Lower leg skin (tissue), 4 donors: ENCODE data around the gene POLR3H. TPM values are rescaled to one million over a fixed set of nuclear protein-coding genes. Genes with fewer than 3 reads are reported as not detected.

Experiments
- DNase-seq, 2 donors: peaks; one replicate each; pipeline ENCODE4 v3.0.0-alpha.2; 2019; ENCODE audit warnings: low spot score in 2 of 2
- H3K4me3 ChIP-seq: fragments of 200-600 bp; sonication (generic); 2 replicates; pipeline ENCODE4 v1.5.1; 2017; ENCODE audit warnings: mild to moderate bottlenecking, low read depth; ENCODE audit not compliant: poor library complexity, severe bottlenecking
- CTCF ChIP-seq, 3 donors: fragments of 450-650 bp; IDR thresholded peaks; one replicate each; pipeline ENCODE4 v1.5.1; 2016; ENCODE audit warnings: antibody characterized with exemption in 3 of 3, mild to moderate bottlenecking in 3 of 3, moderate library complexity in 2 of 3
- POLR2A ChIP-seq, 2 donors: fragments of 450-650 bp; IDR thresholded peaks; one replicate each; pipeline ENCODE4 v1.6.1; 2016 to 2017; ENCODE audit warnings: antibody characterized with exemption in 2 of 2, mild to moderate bottlenecking in 1 of 2, moderate library complexity in 1 of 2
- WGBS, 2 donors: methylation state at CpG; one replicate each; pipeline ENCODE4 v1.1.5; 2018; 5-methylcytosine and 5-hydroxymethylcytosine counted together
- intact Hi-C: fragments of 100-400 bp; cut with DNase I; formaldehyde crosslinking; loops from one replicate; pipeline ENCODE4 v1.15.0; 2023; ENCODE audit warnings: low total_unique reads
- total RNA-seq, 4 donors: library from RNA; depleted of rRNA; stranded (reverse); fragments of >200 nt; gene quantifications; one replicate each; pipeline ENCODE4 v1.1.0, GENCODE V29; 2016

The POLR3H gene
- total RNA-seq, 4 donors from 2014 or later, result 8.7 to 19.7 (median 16.4) TPM

GRCh38 chr22:41584881-41585280 is 40.6 kb upstream of the POLR3H start:
- 94 to 96% methylated on average over 6 of the region's 6 CpGs for WGBS, 2 donors
- DNase-seq, result no peak
- H3K4me3 ChIP-seq, result no peak overlapping the region
- intact Hi-C loops, result no loop called here
- no peak for TF ChIP-seq POLR2A (IDR thresholded peaks at IDR 0.05)
- no peak for TF ChIP-seq CTCF (IDR thresholded peaks at IDR 0.05)

- H3K4me3 ChIP-seq, result no peak overlapping the region
- intact Hi-C loops, result no loop called here
- 78 to 86% methylated on average over 8 of the region's 8 CpGs for WGBS, 2 donors
Measured at GRCh38 chr22:41582694-41583093, 38.4 kb upstream of the POLR3H start.

GRCh38 chr22:41579997-41580355 is 35.7 kb upstream of the POLR3H start:
- DNase-seq, result no peak
- no peak for TF ChIP-seq POLR2A (IDR thresholded peaks at IDR 0.05)
- 85 to 93% methylated on average over 5 to 6 of the region's 6 CpGs for WGBS, 2 donors
- intact Hi-C loops, result no loop called here
- H3K4me3 ChIP-seq, result no peak overlapping the region

More at GRCh38 chr22:41582694-41583093, 38.4 kb upstream of the POLR3H start:
- TF ChIP-seq CTCF (IDR thresholded peaks at IDR 0.05), result no peak
- no peak for TF ChIP-seq POLR2A (IDR thresholded peaks at IDR 0.05)
- DNase-seq, result no peak

DNA sequence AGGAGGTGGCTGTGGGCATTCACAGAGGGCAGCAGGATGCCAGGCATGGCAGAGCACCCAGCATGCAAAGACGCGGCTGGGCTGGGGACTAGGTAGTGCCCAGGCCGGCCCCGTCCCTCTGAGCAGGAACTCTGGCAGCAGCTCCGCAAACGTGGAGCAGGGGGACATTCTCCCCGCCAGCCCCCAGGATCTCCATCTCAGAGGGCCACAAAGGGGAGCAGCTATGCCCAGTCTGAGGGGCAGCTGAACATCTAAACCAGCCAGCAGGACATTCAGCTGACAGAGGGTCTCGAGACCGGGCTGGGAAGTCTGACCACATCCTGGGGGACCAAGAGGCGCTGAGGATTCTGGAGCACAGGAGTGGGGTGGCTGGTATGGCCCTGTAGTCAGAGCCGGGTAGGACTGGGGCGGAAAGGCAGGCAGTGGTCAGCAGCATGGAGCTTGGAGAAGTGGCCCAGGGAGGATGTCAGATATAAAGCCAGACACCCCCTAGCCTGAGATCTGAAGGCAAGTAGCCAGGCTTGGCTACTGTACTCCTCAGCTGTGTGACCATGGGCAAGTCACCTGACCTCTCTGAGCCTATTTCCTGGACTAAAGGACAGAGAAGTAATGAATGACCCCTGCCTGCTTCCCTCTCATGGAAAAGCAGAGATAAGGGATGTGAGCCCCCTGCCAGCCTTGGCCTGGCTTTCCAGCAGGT is 35.2 kb upstream of the POLR3H start:
- WGBS, 2 donors, result 97 to 99% methylated on average over 5 to 12 of the region's 12 CpGs
- no peak for TF ChIP-seq POLR2A (IDR thresholded peaks at IDR 0.05)
- TF ChIP-seq CTCF (IDR thresholded peaks at IDR 0.05), result no peak
- DNase-seq, result no peak
- intact Hi-C loops, result no loop called here
- H3K4me3 ChIP-seq, result no peak overlapping the region

- H3K4me3 ChIP-seq, result no peak overlapping the region
- no peak for DNase-seq
- no peak for TF ChIP-seq POLR2A (IDR thresholded peaks at IDR 0.05)
- no peak for TF ChIP-seq CTCF (IDR thresholded peaks at IDR 0.05)
- 95 to 96% methylated on average over 9 of the region's 9 CpGs for WGBS, 2 donors
- intact Hi-C loops, result no loop called here
Measured at GRCh38 chr22:41578818-41579217, 34.5 kb upstream of the POLR3H start.

GRCh38 chr22:41578114-41578513 is 33.8 kb upstream of the POLR3H start:
- H3K4me3 ChIP-seq, result no peak overlapping the region
- intact Hi-C loops, result no loop called here
- no peak for TF ChIP-seq CTCF (IDR thresholded peaks at IDR 0.05)
- DNase-seq, result no peak
- 86 to 89% methylated on average over 8 of the region's 8 CpGs for WGBS, 2 donors
